Kidney (tissue), 14 donors: Measurements from ENCODE around the gene SIK1. TPM values are rescaled to one million over a fixed set of nuclear protein-coding genes. Genes with fewer than 3 reads are reported as not detected.

Source experiments
- DNase-seq, 5 donors: peaks; one replicate each; pipeline ENCODE4 v3.0.0-alpha.2; 2013 to 2020
- FAIRE-seq: peaks from 2 replicates; lab custom pipeline; 2012; peaks lifted over from hg19 to GRCh38; lab: Jason Lieb, UNC
- H3K27ac ChIP-seq, 2 donors: one replicate each; pipeline ENCODE4 v1.7.0; 2013; ENCODE audit warnings: low read depth in 2 of 2, low read length in 2 of 2, inconsistent platforms in 1 of 2
- H3K27me3 ChIP-seq: one replicate; pipeline ENCODE4 v1.7.1; 2013; ENCODE audit warnings: low read length, inconsistent platforms; ENCODE audit not compliant: control insufficient read depth, insufficient read depth
- H3K36me3 ChIP-seq, 3 donors: one replicate each; pipeline versions ENCODE4 v1.7.0 to v1.7.1; 2013; ENCODE audit warnings: low read length in 3 of 3, control low read depth in 1 of 3, inconsistent platforms in 1 of 3; ENCODE audit not compliant: insufficient read depth in 3 of 3, control insufficient read depth in 2 of 3
- H3K4me1 ChIP-seq, 3 donors: one replicate each; pipeline versions ENCODE4 v1.7.0 to v1.7.1; 2013; ENCODE audit warnings: low read length in 3 of 3, inconsistent platforms in 1 of 3, low read depth in 1 of 3; ENCODE audit not compliant: control insufficient read depth in 2 of 3, insufficient read depth in 2 of 3
- H3K4me3 ChIP-seq, 3 donors: one replicate each; pipeline versions ENCODE4 v1.7.0 to v1.8.1; 2013; ENCODE audit warnings: low read length in 3 of 3, control low read depth in 1 of 3, inconsistent platforms in 1 of 3
- H3K9ac ChIP-seq, 3 donors: one replicate each; pipeline versions ENCODE4 v1.7.0 to v1.7.1; 2013; ENCODE audit warnings: low read length in 3 of 3, control low read depth in 1 of 3, inconsistent platforms in 1 of 3
- H3K9me3 ChIP-seq, 3 donors: one replicate each; pipeline versions ENCODE4 v1.7.0 to v1.7.1; 2013; ENCODE audit warnings: low read length in 3 of 3, control low read depth in 1 of 3, inconsistent platforms in 1 of 3; ENCODE audit not compliant: control insufficient read depth in 2 of 3, insufficient read depth in 1 of 3
- intact Hi-C: fragments of 100-400 bp; cut with DNase I; formaldehyde crosslinking; loops from one replicate; pipeline ENCODE4 v1.11.1; 2022
- polyA plus RNA-seq: library from polyadenylated mRNA; stranded (reverse); fragments of 350-450 nt; fragmentation: Illumina TruSeq; extraction: RNeasy Lipid Tissue Mini Kit (QIAGEN cat#74804); gene quantifications from one replicate; pipeline ENCODE4 v1.2.3, GENCODE V29; 2014; ENCODE audit warnings: low read depth, low replicate concordance; ENCODE audit not compliant: insufficient read depth
- total RNA-seq: library from RNA; stranded (reverse); fragmentation: NEBNext Ultra II Directional; extraction: Animal tissue kit (Norgen Biotek cat#: 25700); gene quantifications from one replicate; pipeline ENCODE4 v1.2.1, GENCODE V29; 2021
- TF ChIP-seq, protein P1 (sequence below): IDR thresholded peaks from 3 replicates; pipeline ENCODE4 v1.5.1; 2012; ENCODE audit warnings: mild to moderate bottlenecking, moderate library complexity, borderline replicate concordance; ENCODE audit not compliant: insufficient read depth; ENCODE audit errors: extremely low read depth
- donor health status: control.
- donor health status: control.
- donor health status: control.
- donor health status: control.
- donor health status: control.
- donor health status: DM: yes; HTN: yes; CAD: no.
- donor health status: Normal renal cell carcinoma (clear cell type).

SIK1 gene
- total and polyA plus RNA-seq, 2 donors from 2014 or later: 3.4 to 24.9 TPM

DNA sequence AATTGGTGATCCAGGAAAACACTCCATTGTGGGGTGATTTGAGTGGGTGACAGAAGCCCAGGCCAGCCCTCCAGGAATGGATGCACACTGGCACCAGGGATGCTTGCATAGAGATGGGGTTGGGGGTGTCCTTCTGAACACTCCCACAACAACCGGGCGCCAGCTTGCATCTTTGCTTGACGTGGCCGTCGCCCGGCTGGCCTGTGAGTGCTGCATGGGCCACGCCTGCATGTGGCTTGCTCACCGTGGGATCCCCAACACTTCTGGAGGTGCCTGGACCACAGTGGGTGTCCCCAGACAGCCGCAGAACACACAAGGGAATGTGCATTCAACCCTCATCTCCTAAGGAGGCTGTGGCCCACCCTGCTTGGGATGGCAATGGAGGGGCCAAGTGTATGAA lies 55.1 kb downstream of the SIK1 start:
- no peak overlapping the region for H3K4me3 ChIP-seq
- H3K27me3 ChIP-seq: no peaks in the 10 kb centered on the region
- H3K36me3 ChIP-seq: no peaks in the 10 kb centered on the region
- H3K4me1 ChIP-seq: no peaks in the 10 kb centered on the region
- TF ChIP-seq, protein P1, sequence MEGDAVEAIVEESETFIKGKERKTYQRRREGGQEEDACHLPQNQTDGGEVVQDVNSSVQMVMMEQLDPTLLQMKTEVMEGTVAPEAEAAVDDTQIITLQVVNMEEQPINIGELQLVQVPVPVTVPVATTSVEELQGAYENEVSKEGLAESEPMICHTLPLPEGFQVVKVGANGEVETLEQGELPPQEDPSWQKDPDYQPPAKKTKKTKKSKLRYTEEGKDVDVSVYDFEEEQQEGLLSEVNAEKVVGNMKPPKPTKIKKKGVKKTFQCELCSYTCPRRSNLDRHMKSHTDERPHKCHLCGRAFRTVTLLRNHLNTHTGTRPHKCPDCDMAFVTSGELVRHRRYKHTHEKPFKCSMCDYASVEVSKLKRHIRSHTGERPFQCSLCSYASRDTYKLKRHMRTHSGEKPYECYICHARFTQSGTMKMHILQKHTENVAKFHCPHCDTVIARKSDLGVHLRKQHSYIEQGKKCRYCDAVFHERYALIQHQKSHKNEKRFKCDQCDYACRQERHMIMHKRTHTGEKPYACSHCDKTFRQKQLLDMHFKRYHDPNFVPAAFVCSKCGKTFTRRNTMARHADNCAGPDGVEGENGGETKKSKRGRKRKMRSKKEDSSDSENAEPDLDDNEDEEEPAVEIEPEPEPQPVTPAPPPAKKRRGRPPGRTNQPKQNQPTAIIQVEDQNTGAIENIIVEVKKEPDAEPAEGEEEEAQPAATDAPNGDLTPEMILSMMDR: no peak
- no peak for DNase-seq
- H3K9me3 ChIP-seq: peaks cover 0 to 2% (median 0%) of the 10 kb centered on the region in 3 donors
- no peak overlapping the region for H3K27ac ChIP-seq
- H3K9ac ChIP-seq: no peak overlapping the region
- FAIRE-seq: no peak
- intact Hi-C loops: no loop called here

DNA sequence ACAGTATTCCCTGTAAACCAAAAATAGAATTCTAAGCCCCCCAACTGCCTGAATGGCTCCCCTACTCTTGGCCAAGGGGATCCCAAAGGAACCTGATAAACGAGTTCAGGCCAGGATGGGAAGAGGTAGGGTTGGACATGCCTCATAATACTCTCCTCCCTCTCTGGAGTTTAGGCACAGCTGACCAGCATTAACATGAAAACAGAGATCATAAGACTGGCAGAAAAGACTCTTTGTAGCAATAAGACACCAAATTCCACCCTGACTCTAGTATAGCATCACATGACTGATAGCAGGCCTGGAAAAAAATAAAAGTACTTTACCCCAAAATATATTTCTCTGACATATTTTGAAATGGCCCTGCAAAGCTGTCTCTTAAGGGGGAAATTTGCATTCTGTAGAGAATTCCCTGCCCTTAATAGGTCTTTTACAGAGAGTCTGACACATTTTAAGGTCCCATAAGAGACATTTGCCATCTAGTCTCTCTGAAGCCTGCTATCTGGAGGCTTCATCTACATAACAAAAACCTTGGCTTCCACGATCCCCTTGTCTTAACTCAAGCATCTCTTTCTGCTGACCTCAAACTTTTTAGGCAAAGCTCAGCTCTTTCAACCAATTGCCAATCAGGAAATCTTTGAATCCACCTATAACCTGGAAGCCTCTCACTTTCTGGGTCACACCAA lies 55.9 kb downstream of the SIK1 start:
- H3K4me3 ChIP-seq: no peak overlapping the region
- FAIRE-seq (no peak), DNase-seq (no peak)
- H3K9ac ChIP-seq: no peak overlapping the region
- peaks cover 0 to 2% (median 0%) of the 10 kb centered on the region in 3 donors for H3K9me3 ChIP-seq
- TF ChIP-seq, protein P1: no peak
- H3K27me3 ChIP-seq: no peaks in the 10 kb centered on the region
- no peak overlapping the region for H3K27ac ChIP-seq
- intact Hi-C loops: no loop called here
- no peaks in the 10 kb centered on the region for H3K36me3 ChIP-seq
- H3K4me1 ChIP-seq: no peaks in the 10 kb centered on the region

DNA sequence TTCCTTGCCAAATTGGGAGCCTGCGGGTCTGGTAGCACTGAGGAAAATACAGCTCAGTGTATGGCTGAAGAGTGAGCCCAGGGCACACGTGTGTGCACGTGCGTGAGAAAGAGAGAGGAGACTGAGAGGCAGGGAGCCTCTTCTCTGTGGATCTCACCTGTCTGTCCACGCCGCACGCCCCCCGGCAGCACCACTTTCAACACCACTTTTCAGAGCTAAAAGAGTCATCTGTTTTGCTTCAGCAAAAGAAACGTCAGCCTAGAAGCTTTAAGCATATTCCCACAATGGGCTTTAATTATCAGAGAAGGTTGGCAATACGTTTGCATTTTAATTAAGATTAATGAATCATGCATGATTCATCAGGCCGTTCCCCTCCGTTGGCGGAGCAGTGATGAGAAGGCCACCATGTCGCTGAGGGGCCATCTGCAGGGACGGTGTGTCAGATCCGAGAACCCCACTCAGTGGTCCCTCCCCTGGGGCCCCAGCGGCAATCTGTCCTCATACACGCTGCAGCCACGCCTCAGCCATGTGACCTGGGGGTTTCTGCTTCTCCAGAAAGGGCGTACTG lies 56.8 kb downstream of the SIK1 start:
- TF ChIP-seq, protein P1: no peak
- Histone ChIP-seq H3K4me1 (peaks cover 0 to 3% (median 0%) of the 10 kb centered on the region in 3 donors), H3K27ac (no peak overlapping the region), H3K27me3 (no peaks in the 10 kb centered on the region), H3K9me3 (peaks cover 0 to 2% (median 0%) of the 10 kb centered on the region in 3 donors), H3K9ac (no peak overlapping the region), H3K4me3 (no peak overlapping the region), H3K36me3 (no peaks in the 10 kb centered on the region)
- intact Hi-C loops: no loop called here
- no peak for FAIRE-seq
- DNase-seq: no peak
